Measurements from ENCODE around the gene DAAM2.

- TF ChIP-seq CTCF (IDR thresholded peaks at IDR 0.05 in 4 of 5, conservative IDR thresholded peaks at IDR 0.05 in 1 of 5) (no peak), POLR2A (IDR thresholded peaks at IDR 0.05) (no peak)
Observed at GRCh38 chr6:39773782-39774181, 18.4 kb upstream of the DAAM2 start.

Data from gastrocnemius medialis (tissue), 4 donors.